Adrenal gland (tissue), 5 donors: Measurements from ENCODE around the gene KLRF2.

Experiments
- POLR2A ChIP-seq, 2 donors: fragments of 450-650 bp; IDR thresholded peaks; one replicate each; pipeline ENCODE4 v1.6.1; 2017; ENCODE audit warnings: antibody characterized with exemption in 2 of 2, mild to moderate bottlenecking in 2 of 2, moderate library complexity in 1 of 2
- TF ChIP-seq, protein P1 (sequence below), 6 experiments: fragments of 450-650 bp in 4 of 6; fragments of 200-600 bp in 2 of 6; sonication (generic) in 1 of 6; IDR thresholded peaks; 1 replicate in 5 of 6; 2 replicates in 1 of 6; pipeline versions ENCODE4 v1.5.1 to v1.8.0; 2016 to 2021; ENCODE audit warnings: antibody characterized with exemption in 6 of 6, mild to moderate bottlenecking in 2 of 6, moderate library complexity in 1 of 6
- donor health status: DM: no; HTN: no; CAD: no.

DNA sequence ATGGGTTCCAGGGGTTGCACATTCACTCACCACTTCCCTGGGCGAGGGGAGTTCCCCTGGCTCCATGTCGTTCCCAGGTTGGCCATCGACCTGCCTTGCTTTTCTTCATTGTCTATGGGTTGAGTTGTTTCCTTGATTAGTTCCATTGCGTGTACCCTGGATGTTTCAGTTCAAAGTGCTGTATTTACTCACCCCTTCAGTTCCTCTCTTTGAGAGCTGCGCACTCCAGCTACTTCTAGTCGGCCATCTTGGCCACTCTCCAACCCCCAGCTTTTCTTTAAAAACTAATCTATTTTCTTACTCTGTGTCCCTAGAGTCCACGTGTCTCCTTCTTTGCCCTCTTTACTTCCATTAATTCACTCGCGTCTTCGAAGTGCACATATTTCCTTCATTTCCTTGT, 39.2 kb downstream of the KLRF2 start:
- TF ChIP-seq POLR2A (IDR thresholded peaks at IDR 0.05), result no peak
- TF ChIP-seq, protein P1, sequence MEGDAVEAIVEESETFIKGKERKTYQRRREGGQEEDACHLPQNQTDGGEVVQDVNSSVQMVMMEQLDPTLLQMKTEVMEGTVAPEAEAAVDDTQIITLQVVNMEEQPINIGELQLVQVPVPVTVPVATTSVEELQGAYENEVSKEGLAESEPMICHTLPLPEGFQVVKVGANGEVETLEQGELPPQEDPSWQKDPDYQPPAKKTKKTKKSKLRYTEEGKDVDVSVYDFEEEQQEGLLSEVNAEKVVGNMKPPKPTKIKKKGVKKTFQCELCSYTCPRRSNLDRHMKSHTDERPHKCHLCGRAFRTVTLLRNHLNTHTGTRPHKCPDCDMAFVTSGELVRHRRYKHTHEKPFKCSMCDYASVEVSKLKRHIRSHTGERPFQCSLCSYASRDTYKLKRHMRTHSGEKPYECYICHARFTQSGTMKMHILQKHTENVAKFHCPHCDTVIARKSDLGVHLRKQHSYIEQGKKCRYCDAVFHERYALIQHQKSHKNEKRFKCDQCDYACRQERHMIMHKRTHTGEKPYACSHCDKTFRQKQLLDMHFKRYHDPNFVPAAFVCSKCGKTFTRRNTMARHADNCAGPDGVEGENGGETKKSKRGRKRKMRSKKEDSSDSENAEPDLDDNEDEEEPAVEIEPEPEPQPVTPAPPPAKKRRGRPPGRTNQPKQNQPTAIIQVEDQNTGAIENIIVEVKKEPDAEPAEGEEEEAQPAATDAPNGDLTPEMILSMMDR (IDR thresholded peaks at IDR 0.05), result no peak
